Stomach (tissue), 4 donors: ENCODE results near the gene FOXP3.

ENCODE experiments used
- EP300 ChIP-seq: sonication (generic); formaldehyde crosslinking; IDR thresholded peaks from one replicate; pipeline ENCODE4 v1.6.1; 2017; ENCODE audit warnings: antibody characterized with exemption
- POLR2A ChIP-seq, 4 donors: fragments of 450-650 bp; IDR thresholded peaks; one replicate each; pipeline ENCODE4 v1.6.1; 2016; ENCODE audit warnings: antibody characterized with exemption in 4 of 4, control low read depth in 2 of 4, mild to moderate bottlenecking in 1 of 4, moderate library complexity in 1 of 4
- POLR2AphosphoS5 ChIP-seq, 3 donors: sonication (generic); formaldehyde crosslinking; IDR thresholded peaks; one replicate each; pipeline ENCODE4 v1.6.1; 2016; ENCODE audit warnings: antibody characterized with exemption in 3 of 3
- TF ChIP-seq, protein P1 (sequence below), 7 experiments: fragments of 450-650 bp in 4 of 7; fragments of 200-600 bp in 3 of 7; sonication (generic) in 3 of 7; IDR thresholded peaks; one replicate each; pipeline ENCODE4 v1.5.1; 2016 to 2019; ENCODE audit warnings: antibody characterized with exemption in 7 of 7, control low read depth in 2 of 7, mild to moderate bottlenecking in 1 of 7

GRCh38 chrX:49257846-49258748 lies 6.4 kb downstream of the FOXP3 start:
- TF ChIP-seq POLR2AphosphoS5 (IDR thresholded peaks at IDR 0.05), result no peak
- TF ChIP-seq, protein P1, sequence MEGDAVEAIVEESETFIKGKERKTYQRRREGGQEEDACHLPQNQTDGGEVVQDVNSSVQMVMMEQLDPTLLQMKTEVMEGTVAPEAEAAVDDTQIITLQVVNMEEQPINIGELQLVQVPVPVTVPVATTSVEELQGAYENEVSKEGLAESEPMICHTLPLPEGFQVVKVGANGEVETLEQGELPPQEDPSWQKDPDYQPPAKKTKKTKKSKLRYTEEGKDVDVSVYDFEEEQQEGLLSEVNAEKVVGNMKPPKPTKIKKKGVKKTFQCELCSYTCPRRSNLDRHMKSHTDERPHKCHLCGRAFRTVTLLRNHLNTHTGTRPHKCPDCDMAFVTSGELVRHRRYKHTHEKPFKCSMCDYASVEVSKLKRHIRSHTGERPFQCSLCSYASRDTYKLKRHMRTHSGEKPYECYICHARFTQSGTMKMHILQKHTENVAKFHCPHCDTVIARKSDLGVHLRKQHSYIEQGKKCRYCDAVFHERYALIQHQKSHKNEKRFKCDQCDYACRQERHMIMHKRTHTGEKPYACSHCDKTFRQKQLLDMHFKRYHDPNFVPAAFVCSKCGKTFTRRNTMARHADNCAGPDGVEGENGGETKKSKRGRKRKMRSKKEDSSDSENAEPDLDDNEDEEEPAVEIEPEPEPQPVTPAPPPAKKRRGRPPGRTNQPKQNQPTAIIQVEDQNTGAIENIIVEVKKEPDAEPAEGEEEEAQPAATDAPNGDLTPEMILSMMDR (IDR thresholded peaks at IDR 0.05), result no peak
- no peak for TF ChIP-seq POLR2A (IDR thresholded peaks at IDR 0.05)
- no peak for TF ChIP-seq EP300
